ENCODE measurements around the gene TMEM175.

GRCh38 chr4:996997-997374 lies 64.7 kb downstream of the TMEM175 start:
- TF ChIP-seq, protein P1, sequence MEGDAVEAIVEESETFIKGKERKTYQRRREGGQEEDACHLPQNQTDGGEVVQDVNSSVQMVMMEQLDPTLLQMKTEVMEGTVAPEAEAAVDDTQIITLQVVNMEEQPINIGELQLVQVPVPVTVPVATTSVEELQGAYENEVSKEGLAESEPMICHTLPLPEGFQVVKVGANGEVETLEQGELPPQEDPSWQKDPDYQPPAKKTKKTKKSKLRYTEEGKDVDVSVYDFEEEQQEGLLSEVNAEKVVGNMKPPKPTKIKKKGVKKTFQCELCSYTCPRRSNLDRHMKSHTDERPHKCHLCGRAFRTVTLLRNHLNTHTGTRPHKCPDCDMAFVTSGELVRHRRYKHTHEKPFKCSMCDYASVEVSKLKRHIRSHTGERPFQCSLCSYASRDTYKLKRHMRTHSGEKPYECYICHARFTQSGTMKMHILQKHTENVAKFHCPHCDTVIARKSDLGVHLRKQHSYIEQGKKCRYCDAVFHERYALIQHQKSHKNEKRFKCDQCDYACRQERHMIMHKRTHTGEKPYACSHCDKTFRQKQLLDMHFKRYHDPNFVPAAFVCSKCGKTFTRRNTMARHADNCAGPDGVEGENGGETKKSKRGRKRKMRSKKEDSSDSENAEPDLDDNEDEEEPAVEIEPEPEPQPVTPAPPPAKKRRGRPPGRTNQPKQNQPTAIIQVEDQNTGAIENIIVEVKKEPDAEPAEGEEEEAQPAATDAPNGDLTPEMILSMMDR (IDR thresholded peaks at IDR 0.05), result no peak
- no peak for TF ChIP-seq EP300 (IDR thresholded peaks at IDR 0.05)
- TF ChIP-seq POLR2AphosphoS5 (IDR thresholded peaks at IDR 0.05), result no peak
